Measurements from ENCODE around the gene ERAS.
"Not testable (repeated sequence)": the region's sequence is repeated elsewhere in the genome, so short reads cannot be mapped to it uniquely, and the experiment has no call there.

ERAS gene

DNA sequence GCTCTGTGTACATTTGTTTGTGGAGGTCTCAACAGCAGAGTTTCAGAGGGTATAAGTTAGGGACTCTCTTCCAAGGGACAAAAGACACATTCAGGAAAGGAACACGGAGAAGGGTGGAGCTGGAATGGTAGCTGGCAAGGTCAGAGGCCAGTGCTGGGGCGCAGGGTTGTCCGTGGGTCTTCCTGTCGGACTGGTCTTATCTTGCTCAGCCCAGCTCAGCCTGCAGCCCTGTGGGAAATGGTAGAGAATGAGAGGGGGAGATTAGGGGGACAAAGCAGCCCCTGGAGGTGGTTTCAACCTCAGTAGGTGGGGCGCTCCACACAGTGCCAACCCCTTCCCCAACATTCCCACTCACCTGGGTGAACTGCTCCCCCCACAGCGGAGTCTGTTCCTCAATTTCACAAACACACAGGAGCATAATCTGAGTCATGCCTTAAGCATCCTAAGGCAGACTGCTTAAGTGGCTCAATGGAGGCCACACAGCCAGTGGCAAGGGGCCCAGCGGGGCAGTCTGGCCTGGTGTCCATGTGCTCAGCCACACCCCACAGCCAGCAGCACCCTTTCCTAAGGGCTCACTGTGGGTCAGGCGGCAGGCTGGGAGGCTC lies 31.3 kb upstream of the ERAS start:
- in situ Hi-C loops (cut with HindIII; ENCODE audit: low sequenced_read_pairs), result no loop called here

DNA sequence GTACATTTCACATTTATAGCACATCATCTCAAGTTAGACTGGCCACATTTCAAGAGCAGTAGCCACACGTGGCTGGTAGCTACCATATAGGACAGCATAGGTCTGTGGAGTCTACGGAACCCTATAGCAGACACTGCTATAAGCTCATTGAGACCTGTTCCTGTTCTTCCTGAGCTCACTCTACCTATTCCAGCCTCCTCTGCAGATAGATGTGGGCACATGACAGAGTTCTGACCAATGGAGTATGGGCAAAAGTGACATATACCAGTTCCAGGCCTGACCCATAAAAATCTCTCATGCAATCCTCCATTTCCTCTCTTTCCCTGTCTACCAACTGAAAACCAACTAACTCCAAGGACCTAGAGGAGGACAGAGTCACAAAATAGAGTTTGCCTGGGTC lies 28.0 kb upstream of the ERAS start:
- in situ Hi-C loops (cut with HindIII; ENCODE audit: low sequenced_read_pairs), result no loop called here

DNA sequence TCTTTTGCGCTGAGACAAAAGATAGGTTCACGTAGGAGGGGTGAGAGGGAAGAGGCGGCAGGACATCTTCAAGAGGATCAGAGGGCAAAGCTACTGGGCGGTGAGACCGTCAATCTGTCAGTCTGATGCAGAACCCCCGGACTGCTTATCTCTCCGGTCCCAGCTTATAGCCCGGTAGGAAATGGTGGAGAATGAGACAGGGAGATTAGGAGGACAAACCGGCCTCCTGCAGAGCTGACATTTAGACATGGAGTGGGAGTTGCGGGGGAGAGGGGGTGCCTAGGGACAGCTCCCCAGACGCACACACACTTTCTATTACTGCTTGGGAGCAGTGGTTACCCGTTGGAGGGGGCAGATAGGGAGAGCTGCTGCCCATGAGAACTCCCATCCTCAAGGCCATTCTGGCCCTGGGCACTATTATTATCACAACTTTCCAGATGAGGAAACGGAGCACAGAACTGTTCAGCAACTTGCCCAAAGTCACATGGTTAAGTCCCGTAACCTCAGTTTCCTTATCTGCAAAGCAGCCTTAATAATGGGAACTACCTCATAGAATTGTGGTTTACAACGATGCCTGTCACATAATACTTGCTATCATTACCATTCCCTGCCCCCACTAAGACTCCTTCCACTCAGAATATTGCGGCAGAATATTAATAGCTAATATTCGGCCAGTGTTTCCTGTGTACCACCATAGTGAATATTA lies 25.6 kb upstream of the ERAS start:
- in situ Hi-C loops (cut with HindIII; ENCODE audit: low sequenced_read_pairs), result no loop called here

DNA sequence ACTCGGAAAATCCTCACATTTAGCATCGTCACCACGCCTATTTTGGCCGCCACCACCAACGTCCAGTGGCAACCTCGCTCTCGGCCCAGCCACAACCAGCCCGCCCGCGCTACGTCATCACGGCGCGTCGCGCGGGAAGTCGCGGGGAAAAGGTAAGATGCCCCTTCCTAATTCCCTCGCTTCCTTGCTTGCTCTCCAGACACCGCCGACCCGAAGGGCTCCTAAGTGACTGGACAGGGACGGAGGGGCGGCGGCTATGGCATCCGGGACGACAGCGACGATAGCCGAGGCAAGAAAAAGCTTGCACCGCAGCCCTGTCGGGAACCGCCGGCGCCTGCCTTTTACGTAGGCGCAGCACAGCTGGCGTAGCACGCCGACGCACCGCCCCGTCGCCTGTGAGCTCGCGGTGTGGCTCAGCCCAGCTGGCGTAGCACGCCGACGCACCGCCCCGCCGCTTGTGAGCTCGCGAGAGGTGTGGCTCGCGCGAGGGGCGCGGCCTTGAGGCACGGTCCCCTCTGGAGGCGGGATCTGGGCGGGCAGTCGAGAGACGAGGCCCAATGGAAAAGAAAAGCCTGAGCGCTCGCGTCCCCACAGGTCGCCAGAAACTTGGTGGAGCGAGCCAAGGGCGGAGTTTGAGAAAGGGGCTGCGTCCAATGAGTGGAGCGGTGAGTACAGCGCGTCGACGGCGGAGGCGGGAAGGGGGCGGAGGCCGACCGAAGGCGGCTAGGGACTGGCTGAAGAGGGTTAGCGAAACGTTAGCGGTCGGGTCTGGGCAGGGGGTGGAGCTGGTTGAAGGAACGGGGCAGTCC lies 24.8 kb upstream of the ERAS start, which contains the start of gene HDAC6:
HDAC6 (plus strand) TSS at position 788 of the 809 bp plus-strand sequence. CDS start 626 bp downstream, outside the sequence.
- in situ Hi-C loops (cut with HindIII; ENCODE audit: low sequenced_read_pairs), result no loop called here

DNA sequence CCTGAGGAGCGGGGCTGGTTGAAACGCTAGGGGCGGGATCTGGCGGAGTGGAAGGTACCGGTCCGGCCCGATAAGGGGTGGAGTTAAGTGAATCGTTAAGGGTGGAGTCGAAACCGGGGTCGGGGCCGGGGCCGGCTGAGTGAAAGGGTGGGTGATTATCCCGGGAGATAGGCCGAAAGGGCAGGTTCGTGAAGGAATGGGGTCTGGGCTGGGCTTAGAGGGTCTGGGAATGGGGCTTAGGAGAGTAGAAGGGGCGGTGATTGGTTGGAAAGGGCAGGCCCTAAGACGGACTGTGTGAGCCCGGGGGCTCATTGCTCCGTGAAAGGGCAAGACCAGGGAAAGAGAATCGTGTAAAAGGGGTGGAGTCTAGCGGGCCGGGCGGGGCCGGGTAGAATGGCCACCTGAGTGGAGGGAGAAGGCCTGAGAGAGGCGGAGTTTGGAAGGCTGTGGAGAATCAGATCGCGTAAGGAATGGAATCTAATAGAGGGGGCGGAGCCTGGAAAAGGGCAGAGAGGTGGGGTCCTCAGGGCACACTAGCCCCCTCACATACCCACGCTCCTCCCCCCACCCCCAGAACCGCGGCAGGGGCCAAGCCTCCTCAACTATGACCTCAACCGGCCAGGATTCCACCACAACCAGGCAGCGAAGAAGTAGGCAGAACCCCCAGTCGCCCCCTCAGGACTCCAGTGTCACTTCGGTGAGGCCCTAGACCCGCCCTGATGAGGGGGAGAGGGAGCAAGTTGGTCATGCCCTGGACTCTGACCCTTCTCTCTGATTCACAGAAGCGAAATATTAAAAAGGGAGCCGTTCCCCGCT lies 24.0 kb upstream of the ERAS start:
- in situ Hi-C loops (cut with HindIII; ENCODE audit: low sequenced_read_pairs), result no loop called here

DNA sequence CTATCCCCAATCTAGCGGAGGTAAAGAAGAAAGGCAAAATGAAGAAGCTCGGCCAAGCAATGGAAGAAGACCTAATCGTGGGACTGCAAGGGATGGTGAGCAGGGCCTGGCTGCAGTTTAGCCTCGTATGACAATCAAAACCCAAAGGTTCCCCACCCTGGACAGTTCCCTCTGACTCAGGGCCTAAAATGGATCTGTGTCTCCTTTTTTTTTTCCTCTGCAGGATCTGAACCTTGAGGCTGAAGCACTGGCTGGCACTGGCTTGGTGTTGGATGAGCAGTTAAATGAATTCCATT lies 23.5 kb upstream of the ERAS start:
- in situ Hi-C loops (cut with HindIII; ENCODE audit: low sequenced_read_pairs), result no loop called here

DNA sequence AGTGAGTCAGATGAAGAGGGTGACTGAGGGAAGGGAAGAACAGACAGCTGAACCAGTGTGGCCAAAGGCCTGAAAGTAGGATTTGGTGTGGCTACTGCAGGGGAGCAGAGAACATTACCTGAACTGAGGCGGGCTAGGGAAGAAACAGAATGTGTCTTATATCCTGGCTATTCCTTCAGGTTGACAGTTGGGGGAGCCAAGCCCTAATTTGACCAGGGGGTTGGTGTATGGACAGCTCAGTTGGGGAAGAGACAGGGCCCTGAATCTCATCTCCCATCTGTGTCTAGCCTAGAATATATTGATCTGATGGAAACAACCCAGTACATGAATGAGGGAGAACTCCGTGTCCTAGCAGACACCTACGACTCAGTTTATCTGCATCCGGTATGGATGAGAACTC lies 20.2 kb upstream of the ERAS start:
- in situ Hi-C loops (cut with HindIII; ENCODE audit: low sequenced_read_pairs), result no loop called here

DNA sequence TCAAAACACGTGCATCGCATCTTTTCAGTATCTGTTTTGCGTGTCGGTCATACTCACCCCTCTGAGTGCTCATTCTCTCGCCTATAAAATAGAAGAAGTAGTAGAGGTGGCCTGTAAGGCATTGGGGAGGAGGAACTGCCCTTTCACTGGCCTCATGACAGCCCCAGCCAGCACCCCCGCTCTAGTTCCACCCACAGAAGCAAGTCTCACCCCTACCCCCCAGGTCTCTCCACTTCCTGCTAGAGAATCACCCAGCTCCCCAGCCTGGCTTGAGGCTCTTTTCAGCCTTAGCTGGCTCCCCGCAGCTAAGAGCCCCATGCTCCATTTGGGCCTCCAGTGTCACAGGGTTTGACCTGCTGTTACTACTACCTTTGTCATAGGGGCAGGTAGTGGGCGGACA lies 12.7 kb upstream of the ERAS start:
- in situ Hi-C loops (cut with HindIII; ENCODE audit: low sequenced_read_pairs), result no loop called here

DNA sequence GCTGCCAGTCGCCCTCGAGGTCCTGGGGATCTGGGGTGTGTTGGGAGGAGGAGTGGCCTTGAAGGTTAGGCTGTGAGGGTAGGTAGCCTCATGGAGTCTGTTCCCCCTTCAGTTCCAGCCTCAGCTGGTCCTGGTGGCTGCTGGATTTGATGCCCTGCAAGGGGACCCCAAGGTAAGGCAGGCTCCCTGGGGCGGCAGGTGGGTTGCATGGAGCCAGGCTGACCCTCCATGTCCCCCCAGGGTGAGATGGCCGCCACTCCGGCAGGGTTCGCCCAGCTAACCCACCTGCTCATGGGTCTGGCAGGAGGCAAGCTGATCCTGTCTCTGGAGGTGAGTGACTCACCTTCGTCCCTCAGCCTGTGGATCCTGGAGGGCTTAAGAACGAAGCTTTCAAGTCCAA lies 11.6 kb upstream of the ERAS start:
- in situ Hi-C loops (cut with HindIII; ENCODE audit: low sequenced_read_pairs), result no loop called here

DNA sequence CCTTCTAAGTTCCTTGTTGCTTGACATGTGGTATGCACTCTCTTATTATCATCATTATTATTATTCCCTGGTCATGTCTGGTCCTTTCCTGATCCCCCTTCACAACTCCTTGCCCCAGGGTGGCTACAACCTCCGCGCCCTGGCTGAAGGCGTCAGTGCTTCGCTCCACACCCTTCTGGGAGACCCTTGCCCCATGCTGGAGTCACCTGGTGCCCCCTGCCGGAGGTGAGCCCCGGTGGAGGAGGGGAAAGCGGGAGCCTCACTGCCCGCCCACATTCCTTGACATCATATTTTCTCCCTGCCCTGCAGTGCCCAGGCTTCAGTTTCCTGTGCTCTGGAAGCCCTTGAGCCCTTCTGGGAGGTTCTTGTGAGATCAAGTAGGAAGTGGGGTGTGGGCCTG lies 11.0 kb upstream of the ERAS start:
- in situ Hi-C loops (cut with HindIII; ENCODE audit: low sequenced_read_pairs), result no loop called here

DNA sequence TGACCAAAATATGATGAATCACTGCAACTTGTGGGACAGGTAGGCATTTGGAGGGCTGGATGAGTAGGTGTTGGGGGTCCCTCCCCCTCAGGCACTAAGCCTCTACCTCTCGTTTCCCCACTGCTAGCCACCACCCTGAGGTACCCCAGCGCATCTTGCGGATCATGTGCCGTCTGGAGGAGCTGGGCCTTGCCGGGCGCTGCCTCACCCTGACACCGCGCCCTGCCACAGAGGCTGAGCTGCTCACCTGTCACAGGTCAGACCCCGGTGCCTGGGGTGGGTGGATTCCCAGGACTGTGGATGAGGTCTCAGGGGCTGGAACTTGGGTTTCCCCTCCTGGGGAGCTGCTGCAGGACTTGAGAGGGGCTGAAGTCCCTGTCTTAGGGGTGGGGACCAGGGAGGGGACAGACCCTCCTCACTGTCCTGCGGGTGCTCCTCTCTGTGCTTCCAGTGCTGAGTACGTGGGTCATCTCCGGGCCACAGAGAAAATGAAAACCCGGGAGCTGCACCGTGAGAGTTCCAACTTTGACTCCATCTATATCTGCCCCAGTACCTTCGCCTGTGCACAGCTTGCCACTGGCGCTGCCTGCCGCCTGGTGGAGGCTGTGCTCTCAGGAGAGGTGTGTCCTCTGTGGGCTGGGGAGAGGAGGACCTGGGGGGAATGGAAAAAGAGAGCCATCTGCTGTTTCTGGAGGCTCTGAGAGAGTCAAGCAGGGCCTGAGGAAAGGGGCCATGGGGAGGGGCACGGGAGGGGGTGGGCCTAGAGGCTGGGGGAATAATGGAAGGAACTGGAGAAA lies 10.1 kb upstream of the ERAS start:
- in situ Hi-C loops (cut with HindIII; ENCODE audit: low sequenced_read_pairs), result no loop called here

DNA sequence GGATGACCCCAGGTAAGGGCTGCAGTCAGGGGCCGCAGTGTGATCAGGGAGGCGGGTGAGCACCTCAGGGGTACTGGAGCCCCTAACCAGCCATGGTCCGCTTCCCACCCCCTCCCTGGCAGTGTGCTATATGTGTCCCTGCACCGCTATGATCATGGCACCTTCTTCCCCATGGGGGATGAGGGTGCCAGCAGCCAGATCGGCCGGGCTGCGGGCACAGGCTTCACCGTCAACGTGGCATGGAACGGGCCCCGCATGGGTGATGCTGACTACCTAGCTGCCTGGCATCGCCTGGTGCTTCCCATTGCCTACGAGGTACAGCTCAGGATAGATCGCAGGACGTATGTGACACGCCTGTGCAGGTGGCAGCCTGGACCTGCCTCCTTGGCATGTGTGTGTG lies 8.2 kb upstream of the ERAS start:
- in situ Hi-C loops (cut with HindIII; ENCODE audit: low sequenced_read_pairs), result no loop called here

DNA sequence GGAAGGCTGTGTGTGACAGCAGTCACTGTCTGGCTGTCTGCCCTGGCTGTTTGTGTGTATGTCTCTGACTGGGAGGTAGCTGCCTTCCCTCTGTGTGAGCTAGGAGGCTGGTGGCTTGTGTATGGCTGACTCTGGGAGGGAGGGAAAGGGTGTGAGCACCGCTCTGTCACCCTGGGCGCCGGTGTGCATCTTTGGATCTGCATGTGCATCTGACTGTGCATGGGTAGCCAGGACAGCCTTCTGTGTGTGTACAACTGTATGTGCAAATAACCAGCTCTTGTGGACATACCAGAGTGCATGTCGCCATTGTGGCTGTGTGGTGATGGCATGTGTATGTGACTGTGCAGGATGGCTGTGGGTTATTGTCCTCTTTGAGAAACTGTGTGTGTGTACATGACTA lies 7.4 kb upstream of the ERAS start:
- in situ Hi-C loops (cut with HindIII; ENCODE audit: low sequenced_read_pairs), result no loop called here

DNA sequence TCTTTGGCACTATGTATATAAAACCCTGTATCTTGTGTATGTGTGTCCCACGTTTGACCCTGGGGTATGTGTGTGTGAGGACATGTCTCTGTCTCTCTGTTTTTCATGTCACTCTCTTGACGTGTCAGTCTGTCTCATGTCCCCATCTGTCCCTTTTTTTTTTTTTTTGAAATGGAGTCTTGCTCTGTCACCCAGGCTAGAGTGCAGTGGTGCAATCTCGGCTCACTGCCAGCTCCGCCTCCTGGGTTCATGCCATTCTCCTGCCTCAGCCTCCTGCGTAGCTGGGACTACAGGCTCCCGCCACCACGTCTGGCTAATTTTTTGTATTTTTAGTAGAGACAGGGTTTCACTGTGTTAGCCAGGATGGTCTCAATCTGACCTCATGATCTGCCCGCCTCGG lies 6.9 kb upstream of the ERAS start:
- in situ Hi-C loops (cut with HindIII; ENCODE audit: low sequenced_read_pairs), result not testable (repeated sequence)

DNA sequence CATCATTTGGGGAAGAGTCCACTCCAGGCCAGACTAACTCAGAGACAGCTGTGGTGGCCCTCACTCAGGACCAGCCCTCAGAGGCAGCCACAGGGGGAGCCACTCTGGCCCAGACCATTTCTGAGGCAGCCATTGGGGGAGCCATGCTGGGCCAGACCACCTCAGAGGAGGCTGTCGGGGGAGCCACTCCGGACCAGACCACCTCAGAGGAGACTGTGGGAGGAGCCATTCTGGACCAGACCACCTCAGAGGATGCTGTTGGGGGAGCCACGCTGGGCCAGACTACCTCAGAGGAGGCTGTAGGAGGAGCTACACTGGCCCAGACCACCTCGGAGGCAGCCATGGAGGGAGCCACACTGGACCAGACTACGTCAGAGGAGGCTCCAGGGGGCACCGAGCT lies 3.3 kb upstream of the ERAS start:
- in situ Hi-C loops (cut with HindIII; ENCODE audit: low sequenced_read_pairs), result no loop called here

DNA sequence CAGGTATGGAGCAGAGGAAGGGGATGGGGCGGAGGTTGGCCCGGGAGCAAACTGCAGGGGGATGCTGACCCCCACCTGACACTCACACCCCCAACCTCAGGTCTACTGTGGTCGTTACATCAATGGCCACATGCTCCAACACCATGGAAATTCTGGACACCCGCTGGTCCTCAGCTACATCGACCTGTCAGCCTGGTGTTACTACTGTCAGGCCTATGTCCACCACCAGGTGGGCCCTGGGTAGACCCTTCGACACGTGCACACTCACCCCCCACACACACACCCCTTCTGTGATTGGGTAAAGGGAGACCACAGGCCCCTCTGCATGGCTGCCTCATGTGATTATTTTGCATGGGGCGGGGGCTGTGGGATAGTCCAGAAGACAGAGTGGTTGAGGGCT lies 2.2 kb upstream of the ERAS start:
- in situ Hi-C loops (cut with HindIII; ENCODE audit: low sequenced_read_pairs), result no loop called here

DNA sequence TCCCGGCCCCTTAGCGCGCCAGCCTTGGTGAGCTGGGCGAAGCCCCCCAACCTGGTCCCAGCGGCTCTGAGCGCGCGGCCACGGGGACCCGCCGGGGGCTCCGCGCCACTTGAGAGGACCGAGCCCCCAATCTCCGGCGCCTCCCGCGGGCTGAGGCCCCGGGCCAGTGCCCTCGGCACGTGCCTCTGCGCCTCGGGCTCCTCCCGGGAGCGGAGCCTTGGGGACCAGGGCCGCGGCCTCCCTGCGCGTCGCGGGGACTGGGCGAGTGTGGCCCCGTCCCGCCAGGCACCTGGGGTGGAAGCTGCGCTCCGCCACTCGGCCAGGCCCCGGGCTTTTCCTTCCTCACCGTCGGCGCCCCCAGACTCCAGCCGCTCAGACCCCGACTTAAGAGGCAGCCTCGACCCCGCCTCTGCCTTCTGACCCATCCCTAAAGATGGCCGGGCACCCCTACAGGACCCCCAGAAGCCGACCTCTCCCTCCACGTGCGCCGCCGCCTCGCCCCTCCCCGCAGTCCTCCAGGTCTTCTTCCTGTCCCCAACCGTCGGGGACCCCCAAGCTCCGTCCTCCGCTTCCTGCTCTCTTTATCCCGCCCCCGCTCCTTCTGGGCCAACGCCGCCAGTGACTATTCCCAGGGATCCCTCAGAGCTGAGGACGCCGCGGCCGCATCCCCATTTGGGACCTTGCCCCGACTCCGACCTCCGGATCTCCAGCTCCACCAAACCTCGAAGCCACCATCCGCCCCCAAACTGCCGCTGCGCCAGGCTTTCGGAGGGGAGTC lies 752 bp downstream of the ERAS start:
- in situ Hi-C loops (cut with HindIII; ENCODE audit: low sequenced_read_pairs), result no loop called here

DNA sequence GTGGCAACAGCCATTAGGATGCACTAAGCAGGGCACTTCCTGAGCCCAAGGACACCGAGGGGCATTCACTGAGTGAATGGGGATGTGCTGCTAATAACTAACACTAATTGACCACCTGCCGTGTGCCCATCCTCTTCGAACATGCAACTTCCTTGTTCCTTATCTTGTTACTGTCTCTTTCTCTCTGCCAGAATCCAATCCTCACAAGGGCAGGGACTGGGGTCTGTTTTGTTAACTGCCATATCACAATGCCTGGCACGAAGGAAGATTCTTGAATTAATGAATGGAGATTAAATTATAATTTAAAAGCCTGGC lies 1.3 kb downstream of the ERAS start:
- in situ Hi-C loops (cut with HindIII; ENCODE audit: low sequenced_read_pairs), result no loop called here

DNA sequence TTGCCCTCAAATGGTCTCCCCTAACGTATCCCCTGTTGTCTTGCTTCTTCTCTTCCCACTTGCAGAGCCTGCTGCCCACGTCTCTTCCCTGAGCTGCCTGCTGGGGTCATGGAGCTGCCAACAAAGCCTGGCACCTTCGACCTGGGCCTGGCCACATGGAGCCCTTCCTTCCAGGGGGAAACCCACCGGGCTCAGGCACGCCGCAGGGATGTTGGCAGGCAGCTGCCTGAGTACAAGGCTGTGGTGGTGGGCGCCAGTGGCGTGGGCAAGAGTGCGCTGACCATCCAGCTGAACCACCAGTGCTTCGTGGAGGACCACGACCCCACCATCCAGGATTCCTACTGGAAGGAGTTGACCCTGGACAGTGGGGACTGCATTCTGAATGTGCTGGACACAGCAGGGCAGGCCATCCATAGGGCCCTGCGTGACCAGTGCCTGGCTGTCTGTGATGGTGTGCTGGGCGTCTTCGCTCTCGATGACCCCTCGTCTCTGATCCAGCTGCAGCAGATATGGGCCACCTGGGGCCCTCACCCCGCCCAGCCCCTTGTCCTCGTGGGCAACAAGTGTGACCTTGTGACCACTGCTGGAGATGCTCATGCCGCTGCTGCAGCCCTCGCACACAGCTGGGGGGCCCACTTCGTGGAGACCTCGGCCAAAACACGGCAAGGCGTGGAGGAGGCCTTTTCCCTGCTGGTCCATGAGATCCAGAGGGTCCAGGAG lies 2.9 kb downstream of the ERAS start:
- in situ Hi-C loops (cut with HindIII; ENCODE audit: low sequenced_read_pairs), result no loop called here

Data from DLD1 (cell line).